Measurements from ENCODE around the gene SERPINA3.

- TF ChIP-seq MAX (IDR thresholded peaks at IDR 0.05) (no peak), CTCF (IDR thresholded peaks at IDR 0.05; ENCODE audit: control extremely low read depth in 1 of 3, insufficient read depth in 1 of 3, low read depth in 1 of 3, low read length in 3 of 3) (no peak), EZH2 (IDR thresholded peaks at IDR 0.05; ENCODE audit: low read depth, low read length, severe bottlenecking) (no peak), RFX5 (IDR thresholded peaks at IDR 0.05; ENCODE audit: borderline replicate concordance, low read depth, low read length) (no peak), POLR2A (IDR thresholded peaks at IDR 0.05; ENCODE audit: control extremely low read depth in 1 of 2, low read depth in 2 of 2, low read length in 2 of 2) (no peak)
Measured at GRCh38 chr14:94562941-94563883, 49.0 kb upstream of the SERPINA3 start.
